ENCODE results near the gene FUT8. TPM values are rescaled to one million over a fixed set of nuclear protein-coding genes. Genes with fewer than 3 reads are reported as not detected.
"Not testable (repeated sequence)": the region's sequence is repeated elsewhere in the genome, so short reads cannot be mapped to it uniquely, and the experiment has no call there.

Gene FUT8
- polyA plus RNA-seq, 1 of the 3 experiments (the other 2 are of a cell fraction), result 31.7 TPM

DNA sequence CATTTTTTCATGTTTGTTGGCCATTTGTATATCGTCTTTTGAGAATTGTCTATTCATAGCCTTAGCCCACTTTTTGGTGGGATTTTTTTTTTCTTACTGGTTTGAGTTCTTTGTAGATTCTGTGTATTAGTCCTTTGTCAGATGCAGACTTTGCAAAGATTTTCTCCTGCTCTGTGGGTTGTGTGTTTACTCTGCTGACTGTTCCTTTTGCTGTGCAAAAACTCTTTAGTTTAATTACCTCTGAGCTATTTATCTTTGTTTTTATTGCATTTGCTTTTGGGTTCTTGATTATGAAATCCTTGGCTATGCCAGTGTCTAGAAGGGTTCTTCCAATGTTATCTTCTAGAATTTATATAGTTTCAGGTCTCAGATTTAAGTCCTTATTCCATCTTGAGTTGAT is 220.0 kb downstream of the FUT8 start:
- Histone ChIP-seq H3K4me3 (ENCODE audit: low read depth in 2 of 2, low read length in 1 of 2) (no peak overlapping the region), H3K27ac (ENCODE audit: low read depth in 2 of 2, low read length in 1 of 2) (no peak overlapping the region), H3K79me2 (ENCODE audit: insufficient read depth) (peaks cover 27% of the 10 kb centered on the region; the same call in 1 of the 2 replicates), H3K9me3 (no peaks in the 10 kb centered on the region; the same call in 1 of the 2 replicates), H3K9me2 (no peaks in the 10 kb centered on the region), H3K4me2 (no peak overlapping the region), H3K27me3 (ENCODE audit: insufficient read depth) (no peaks in the 10 kb centered on the region), H3K36me3 (replicated peaks in 1 of 2; ENCODE audit: control insufficient read depth in 1 of 2, insufficient read depth in 2 of 2, low read length in 1 of 2) (peaks cover 9 to 36% of the 10 kb centered on the region in 2 experiments), H4K20me1 (ENCODE audit: insufficient read depth) (no peaks in the 10 kb centered on the region), H3F3A (replicated peaks; ENCODE audit: insufficient read depth) (no peaks in the 10 kb centered on the region), H3K9ac (no peak overlapping the region), H3K4me1 (ENCODE audit: control insufficient read depth in 1 of 2, insufficient read depth in 2 of 2, low read depth in 1 of 2, low read length in 1 of 2) (no peaks in the 10 kb centered on the region), H2AFZ (ENCODE audit: low read depth) (no peak overlapping the region)
- ChIA-PET POLR2A (no interaction called here), CTCF (interaction anchor here (1.4 kb wide), 1 partner anchor 192 kb away, joined by 4 read pairs; no protein-coding TSS in a partner anchor)
- TF ChIP-seq, protein P1, sequence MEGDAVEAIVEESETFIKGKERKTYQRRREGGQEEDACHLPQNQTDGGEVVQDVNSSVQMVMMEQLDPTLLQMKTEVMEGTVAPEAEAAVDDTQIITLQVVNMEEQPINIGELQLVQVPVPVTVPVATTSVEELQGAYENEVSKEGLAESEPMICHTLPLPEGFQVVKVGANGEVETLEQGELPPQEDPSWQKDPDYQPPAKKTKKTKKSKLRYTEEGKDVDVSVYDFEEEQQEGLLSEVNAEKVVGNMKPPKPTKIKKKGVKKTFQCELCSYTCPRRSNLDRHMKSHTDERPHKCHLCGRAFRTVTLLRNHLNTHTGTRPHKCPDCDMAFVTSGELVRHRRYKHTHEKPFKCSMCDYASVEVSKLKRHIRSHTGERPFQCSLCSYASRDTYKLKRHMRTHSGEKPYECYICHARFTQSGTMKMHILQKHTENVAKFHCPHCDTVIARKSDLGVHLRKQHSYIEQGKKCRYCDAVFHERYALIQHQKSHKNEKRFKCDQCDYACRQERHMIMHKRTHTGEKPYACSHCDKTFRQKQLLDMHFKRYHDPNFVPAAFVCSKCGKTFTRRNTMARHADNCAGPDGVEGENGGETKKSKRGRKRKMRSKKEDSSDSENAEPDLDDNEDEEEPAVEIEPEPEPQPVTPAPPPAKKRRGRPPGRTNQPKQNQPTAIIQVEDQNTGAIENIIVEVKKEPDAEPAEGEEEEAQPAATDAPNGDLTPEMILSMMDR (IDR thresholded peaks at IDR 0.05), result no peak
- DNase-seq, result no peak
- 88% methylated on average over 1 of the region's 1 CpG for WGBS (ENCODE audit: low lambda C conversion rate)

DNA sequence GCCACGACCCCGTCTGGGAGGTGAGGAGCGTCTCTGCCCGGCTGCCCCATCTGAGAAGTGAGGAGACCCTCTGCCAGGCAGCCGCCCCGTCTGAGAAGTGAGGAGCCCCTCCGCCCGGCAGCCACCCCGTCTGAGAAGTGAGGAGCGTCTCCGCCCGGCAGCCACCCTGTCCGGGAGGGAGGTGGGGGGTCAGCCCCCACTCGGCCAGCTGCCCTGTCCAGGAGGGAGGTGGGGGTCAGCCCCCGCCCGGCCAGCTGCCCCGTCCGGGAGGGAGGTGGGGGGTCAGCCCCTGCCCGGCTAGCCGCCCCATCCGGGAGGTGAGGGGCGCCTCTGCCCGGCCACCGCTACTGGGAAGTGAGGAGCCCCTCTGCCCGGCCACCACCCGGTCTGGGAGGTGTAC is 221.1 kb downstream of the FUT8 start:
- H3K4me3 ChIP-seq (ENCODE audit: low read depth in 2 of 2, low read length in 1 of 2); H3K9me2 ChIP-seq; H3K27me3 ChIP-seq (ENCODE audit: insufficient read depth); POLR2A ChIA-PET; H3K27ac ChIP-seq (ENCODE audit: low read depth in 2 of 2, low read length in 1 of 2); CTCF ChIA-PET; H3K4me2 ChIP-seq; H2AFZ ChIP-seq (ENCODE audit: low read depth); H3K9ac ChIP-seq; H3K4me1 ChIP-seq (ENCODE audit: control insufficient read depth in 1 of 2, insufficient read depth in 2 of 2, low read depth in 1 of 2, low read length in 1 of 2); H3K9me3 ChIP-seq; H4K20me1 ChIP-seq (ENCODE audit: insufficient read depth); DNase-seq; H3F3A ChIP-seq (replicated peaks; ENCODE audit: insufficient read depth): not testable (repeated sequence)
- H3K79me2 ChIP-seq (ENCODE audit: insufficient read depth), result peaks cover 35% of the 10 kb centered on the region; the same call in 1 of the 2 replicates
- 98% methylated on average over 6 of the region's 26 CpGs for WGBS (ENCODE audit: low lambda C conversion rate)
- H3K36me3 ChIP-seq (replicated peaks in 1 of 2; ENCODE audit: control insufficient read depth in 1 of 2, insufficient read depth in 2 of 2, low read length in 1 of 2), result peaks cover 9 to 36% of the 10 kb centered on the region in 2 experiments

DNA sequence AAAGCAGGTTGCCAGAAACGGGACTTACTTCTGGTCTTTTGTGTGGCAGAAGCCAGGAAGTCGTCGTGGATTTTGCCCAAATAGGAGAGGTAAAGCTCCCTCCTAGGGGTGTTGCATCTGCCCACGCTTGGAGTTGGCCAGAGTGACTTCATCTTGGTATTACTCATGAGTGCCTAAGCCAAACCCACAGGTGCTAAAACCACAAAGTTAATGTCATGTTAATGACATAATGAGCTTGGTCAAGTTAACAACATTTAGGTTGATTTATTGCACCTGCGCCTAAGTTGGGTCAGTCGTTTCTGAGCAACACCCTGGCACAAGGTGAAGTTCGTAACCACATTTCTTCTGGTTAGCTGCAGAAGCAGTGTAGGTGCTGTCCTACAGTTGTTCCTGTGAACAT is 225.2 kb downstream of the FUT8 start:
- Histone ChIP-seq H3K9me2 (no peaks in the 10 kb centered on the region), H3F3A (replicated peaks; ENCODE audit: insufficient read depth) (peaks cover 6% of the 10 kb centered on the region), H2AFZ (ENCODE audit: low read depth) (no peak overlapping the region), H3K9me3 (no peaks in the 10 kb centered on the region; the same call in 1 of the 2 replicates), H3K36me3 (replicated peaks in 1 of 2; ENCODE audit: control insufficient read depth in 1 of 2, insufficient read depth in 2 of 2, low read length in 1 of 2) (peaks cover 0 to 15% of the 10 kb centered on the region in 2 experiments), H3K27me3 (ENCODE audit: insufficient read depth) (no peaks in the 10 kb centered on the region), H3K27ac (ENCODE audit: low read depth in 2 of 2, low read length in 1 of 2) (no peak overlapping the region), H3K9ac (no peak overlapping the region), H3K79me2 (ENCODE audit: insufficient read depth) (peaks cover 43% of the 10 kb centered on the region; the same call in 1 of the 2 replicates), H3K4me1 (ENCODE audit: control insufficient read depth in 1 of 2, insufficient read depth in 2 of 2, low read depth in 1 of 2, low read length in 1 of 2) (no peaks in the 10 kb centered on the region), H4K20me1 (ENCODE audit: insufficient read depth) (no peaks in the 10 kb centered on the region), H3K4me2 (no peak overlapping the region), H3K4me3 (ENCODE audit: low read depth in 2 of 2, low read length in 1 of 2) (no peak overlapping the region)
- POLR2A ChIA-PET, result no interaction called here
- CTCF ChIA-PET, result no interaction called here
- DNase-seq, result no peak
- TF ChIP-seq RXRA (IDR thresholded peaks at IDR 0.05; ENCODE audit: borderline replicate concordance, low read depth) (no peak), NRF1 (IDR thresholded peaks at IDR 0.05; ENCODE audit: low read depth, low read length) (no peak), EZH2phosphoT487 (IDR thresholded peaks at IDR 0.05; ENCODE audit: borderline replicate concordance, low read depth) (no peak), NFIC (IDR thresholded peaks at IDR 0.05; ENCODE audit: borderline replicate concordance) (no peak), SMC3 (IDR thresholded peaks at IDR 0.05; ENCODE audit: low read depth, low read length) (no peak), FOXM1 (IDR thresholded peaks at IDR 0.05; ENCODE audit: low read depth) (no peak), MXI1 (IDR thresholded peaks at IDR 0.05; ENCODE audit: low read depth, low read length) (no peak)
- TF ChIP-seq, protein P2, sequence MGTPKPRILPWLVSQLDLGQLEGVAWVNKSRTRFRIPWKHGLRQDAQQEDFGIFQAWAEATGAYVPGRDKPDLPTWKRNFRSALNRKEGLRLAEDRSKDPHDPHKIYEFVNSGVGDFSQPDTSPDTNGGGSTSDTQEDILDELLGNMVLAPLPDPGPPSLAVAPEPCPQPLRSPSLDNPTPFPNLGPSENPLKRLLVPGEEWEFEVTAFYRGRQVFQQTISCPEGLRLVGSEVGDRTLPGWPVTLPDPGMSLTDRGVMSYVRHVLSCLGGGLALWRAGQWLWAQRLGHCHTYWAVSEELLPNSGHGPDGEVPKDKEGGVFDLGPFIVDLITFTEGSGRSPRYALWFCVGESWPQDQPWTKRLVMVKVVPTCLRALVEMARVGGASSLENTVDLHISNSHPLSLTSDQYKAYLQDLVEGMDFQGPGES (IDR thresholded peaks at IDR 0.05; ENCODE audit: low read depth, low read length), result no peak
- 94% methylated on average over 5 of the region's 7 CpGs for WGBS (ENCODE audit: low lambda C conversion rate)
